GM19238 (cell line): Measurements from ENCODE around the gene AGAP6.
"Not testable (repeated sequence)": the region's sequence is repeated elsewhere in the genome, so short reads cannot be mapped to it uniquely, and the experiment has no call there.

Experiments
- DNase-seq: peaks from one replicate; pipeline ENCODE4 v3.0.0; 2011; ENCODE audit warnings: low spot score; ENCODE audit not compliant: insufficient read length

AGAP6 gene

DNA sequence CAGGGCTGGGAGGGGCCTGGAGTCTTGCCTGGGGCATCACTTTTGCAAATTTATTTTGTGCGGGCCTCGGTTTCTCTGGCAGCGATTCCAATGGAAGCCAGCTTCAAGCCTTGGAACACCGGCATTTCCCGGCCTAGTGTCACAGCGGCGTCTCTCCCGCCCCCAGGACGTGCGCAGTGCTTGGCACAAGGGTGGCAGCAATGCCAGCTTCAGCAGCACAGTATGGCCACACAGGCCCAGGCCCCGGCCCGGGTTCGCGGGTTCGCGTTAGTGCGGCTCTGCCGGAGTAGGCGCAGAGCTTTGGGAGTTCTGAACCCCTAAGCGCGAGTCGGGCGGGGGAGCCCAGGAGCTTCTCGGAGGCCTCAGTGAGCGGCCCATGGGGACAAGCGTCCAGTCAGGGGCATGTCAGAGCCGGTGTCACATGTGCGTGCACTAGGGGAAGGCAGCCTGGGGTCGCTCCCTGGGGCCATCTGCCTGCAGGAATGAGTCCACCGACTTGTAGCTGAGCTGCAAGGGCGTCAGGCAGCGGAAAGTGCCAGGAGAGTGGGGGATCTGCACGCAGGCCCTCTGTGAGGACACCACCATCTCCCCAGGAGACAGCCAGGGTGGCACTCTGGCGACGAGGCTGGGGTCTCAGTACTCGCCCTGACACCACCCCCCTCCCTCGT is 36.6 kb downstream of the AGAP6 start:
- DNase-seq: not testable (repeated sequence)

- DNase-seq: no peak
Measured at GRCh38 chr10:50025627-50026026, 37.4 kb downstream of the AGAP6 start.

DNA sequence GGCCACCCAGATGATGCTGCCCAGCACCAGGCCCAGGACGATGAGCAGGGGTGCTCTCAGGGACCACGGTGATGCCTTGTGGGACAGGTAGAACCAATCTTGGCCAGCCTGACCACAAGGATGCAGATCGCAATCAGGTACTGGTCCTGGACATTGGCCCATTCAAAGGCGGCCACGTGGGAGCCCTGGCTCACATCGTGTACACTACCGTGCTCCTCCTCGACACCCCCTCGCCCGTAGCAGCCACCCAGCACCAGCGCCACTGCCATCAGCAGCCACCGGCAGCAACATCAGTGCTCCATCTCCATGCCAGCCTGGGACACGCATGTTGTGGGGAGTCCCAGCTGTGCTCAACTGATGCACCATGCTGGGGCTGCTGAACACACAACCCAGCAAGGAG is 39.0 kb downstream of the AGAP6 start:
- DNase-seq: no peak

DNA sequence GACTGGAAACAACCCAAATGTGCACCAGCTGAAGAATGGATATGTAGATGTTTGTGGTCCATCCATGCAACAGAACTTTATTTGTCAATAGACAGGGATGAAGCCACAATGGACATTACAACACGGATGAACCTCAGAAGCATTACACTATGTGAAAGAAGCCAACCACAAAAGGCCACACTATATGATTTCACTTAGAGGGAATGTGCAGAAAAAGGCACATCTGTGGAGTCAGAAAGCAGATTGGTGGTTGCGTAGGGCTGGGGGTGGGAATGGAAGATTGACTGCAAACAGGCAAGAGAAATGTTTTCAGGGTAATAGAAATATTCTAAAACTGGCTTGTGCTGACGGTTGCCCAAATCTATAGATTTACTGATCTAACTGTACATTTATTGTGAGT is 45.3 kb downstream of the AGAP6 start:
- no peak for DNase-seq

DNA sequence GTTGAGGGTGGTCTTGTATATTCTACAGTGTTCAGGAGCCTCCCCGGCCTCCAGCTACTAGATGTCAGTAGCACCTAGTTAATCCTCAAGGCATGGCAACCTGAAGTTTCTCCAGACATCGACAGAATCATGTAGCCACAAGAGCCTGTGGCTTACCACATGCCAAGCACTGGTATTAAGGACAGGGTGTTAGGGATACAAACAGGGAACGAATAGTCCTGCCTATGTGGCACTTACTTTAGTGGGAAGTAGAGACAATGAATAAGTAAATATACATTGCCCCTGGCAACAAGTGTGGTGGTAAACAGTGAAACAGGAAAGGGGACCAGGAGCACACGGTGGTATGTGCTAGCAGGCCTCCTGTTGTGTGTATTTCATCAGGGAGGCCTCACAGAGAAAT is 47.1 kb downstream of the AGAP6 start:
- DNase-seq: not testable (repeated sequence)

GRCh38 chr10:50044941-50045664 is 56.9 kb downstream of the AGAP6 start:
- no peak for DNase-seq

GRCh38 chr10:50046457-50046856 is 58.3 kb downstream of the AGAP6 start:
- not testable (repeated sequence) for DNase-seq

GRCh38 chr10:50047594-50047993 is 59.4 kb downstream of the AGAP6 start:
- DNase-seq: not testable (repeated sequence)

- not testable (repeated sequence) for DNase-seq
Measured at GRCh38 chr10:50051995-50052660, 63.9 kb downstream of the AGAP6 start.

DNA sequence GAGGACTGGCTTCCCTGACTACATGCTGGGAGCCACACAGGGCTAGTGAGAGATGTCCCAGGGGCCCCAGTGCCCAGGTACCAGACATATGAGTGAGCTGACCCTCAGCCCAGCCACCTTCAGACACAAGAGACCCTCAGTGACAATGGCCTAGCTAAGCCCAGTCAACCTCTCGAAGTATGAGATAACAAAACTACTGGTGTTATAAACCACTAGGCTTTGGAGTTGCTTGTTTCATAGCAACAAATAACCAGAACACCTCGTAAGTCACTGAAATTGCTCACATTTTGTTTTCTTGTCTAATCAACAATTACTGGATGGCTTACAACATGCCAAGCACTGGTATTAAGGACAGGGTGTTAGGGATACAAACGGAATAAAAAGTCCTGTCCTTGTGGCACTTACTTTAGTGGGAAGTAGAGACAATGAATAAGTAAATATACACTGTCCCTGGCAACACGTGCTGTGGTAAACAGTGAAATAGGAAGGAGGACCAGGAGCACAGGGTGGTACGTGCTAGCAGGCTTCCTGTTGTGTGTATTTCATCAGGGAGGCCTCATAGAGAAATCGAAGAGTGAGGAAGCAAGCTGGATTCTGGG is 64.7 kb downstream of the AGAP6 start:
- DNase-seq: not testable (repeated sequence)

GRCh38 chr10:50055494-50056292 is 67.5 kb downstream of the AGAP6 start:
- DNase-seq: not testable (repeated sequence)

GRCh38 chr10:50056654-50057053 is 68.4 kb downstream of the AGAP6 start:
- not testable (repeated sequence) for DNase-seq

DNA sequence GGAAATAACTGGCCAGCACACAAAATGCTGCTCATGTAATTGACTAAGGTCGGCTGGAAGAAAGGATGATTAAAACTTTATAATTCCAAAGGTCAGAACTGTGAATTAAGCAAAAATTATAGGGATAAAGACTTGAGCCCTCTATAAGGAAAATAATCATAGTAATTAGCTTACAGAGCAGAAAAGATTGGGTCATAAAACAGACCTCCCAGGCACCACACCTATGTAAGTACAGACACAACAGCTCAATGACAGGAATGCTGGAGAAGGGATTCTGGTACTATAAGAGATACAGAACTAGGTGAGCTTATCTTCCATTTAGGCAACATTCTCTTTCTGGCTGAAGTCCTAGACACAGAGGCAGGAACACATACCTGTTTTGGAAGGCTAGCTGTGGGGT is 70.5 kb downstream of the AGAP6 start:
- DNase-seq: not testable (repeated sequence)

- not testable (repeated sequence) for DNase-seq
Measured at GRCh38 chr10:50059946-50060345, 71.7 kb downstream of the AGAP6 start.
